Measurements from ENCODE around the gene PLAAT5. TPM values are rescaled to one million over a fixed set of nuclear protein-coding genes. Genes with fewer than 3 reads are reported as not detected.

The PLAAT5 gene
- total and polyA plus RNA-seq, 2 donors (not counting 1 experiment from before 2014, with no cell fraction given): 0.07 to 0.50 TPM

DNA sequence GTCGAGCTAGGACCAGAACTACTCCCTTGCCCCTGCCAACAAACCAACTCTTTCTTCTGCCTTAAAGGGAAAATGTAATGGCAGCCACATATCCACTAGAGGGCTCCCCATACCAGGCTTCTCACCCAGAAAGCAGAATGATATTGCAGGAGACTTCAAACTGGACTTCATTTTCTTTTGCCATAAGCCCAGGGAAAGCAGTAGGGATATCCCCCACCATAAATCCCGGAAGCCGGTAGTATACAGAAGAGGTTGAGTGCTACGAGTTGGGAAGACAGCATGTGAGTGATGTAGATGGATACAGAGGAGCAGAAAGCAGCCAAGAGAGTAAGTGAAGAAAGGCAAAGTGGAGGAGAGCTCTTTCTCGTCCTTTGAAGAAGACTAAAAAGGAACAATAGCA, 12.1 kb downstream of the PLAAT5 start:
- no peak overlapping the region for H3K9ac ChIP-seq (ENCODE audit: insufficient read depth, low read length)
- no peaks in the 10 kb centered on the region for H3K79me2 ChIP-seq (ENCODE audit: control insufficient read depth, insufficient read depth, low read length)
- no peaks in the 10 kb centered on the region for H4K20me1 ChIP-seq (ENCODE audit: control insufficient read depth, extremely low read depth, insufficient read depth, low read length)
- H3K4me1 ChIP-seq (ENCODE audit: control insufficient read depth, extremely low read depth, insufficient read depth, low read length): no peaks in the 10 kb centered on the region
- no peaks in the 10 kb centered on the region for H3K27me3 ChIP-seq (ENCODE audit: control insufficient read depth, insufficient read depth, low read length)
- H3K4me2 ChIP-seq (ENCODE audit: extremely low read depth, insufficient read depth, low read length): peak overlapping the region; percentile 19
- no peaks in the 10 kb centered on the region for H3K9me3 ChIP-seq (ENCODE audit: control insufficient read depth, insufficient read depth, low read depth, low read length)
- no peak for TF ChIP-seq EZH2 (IDR thresholded peaks at IDR 0.05; ENCODE audit: low read length, missing control alignments)
- TF ChIP-seq, protein P1, sequence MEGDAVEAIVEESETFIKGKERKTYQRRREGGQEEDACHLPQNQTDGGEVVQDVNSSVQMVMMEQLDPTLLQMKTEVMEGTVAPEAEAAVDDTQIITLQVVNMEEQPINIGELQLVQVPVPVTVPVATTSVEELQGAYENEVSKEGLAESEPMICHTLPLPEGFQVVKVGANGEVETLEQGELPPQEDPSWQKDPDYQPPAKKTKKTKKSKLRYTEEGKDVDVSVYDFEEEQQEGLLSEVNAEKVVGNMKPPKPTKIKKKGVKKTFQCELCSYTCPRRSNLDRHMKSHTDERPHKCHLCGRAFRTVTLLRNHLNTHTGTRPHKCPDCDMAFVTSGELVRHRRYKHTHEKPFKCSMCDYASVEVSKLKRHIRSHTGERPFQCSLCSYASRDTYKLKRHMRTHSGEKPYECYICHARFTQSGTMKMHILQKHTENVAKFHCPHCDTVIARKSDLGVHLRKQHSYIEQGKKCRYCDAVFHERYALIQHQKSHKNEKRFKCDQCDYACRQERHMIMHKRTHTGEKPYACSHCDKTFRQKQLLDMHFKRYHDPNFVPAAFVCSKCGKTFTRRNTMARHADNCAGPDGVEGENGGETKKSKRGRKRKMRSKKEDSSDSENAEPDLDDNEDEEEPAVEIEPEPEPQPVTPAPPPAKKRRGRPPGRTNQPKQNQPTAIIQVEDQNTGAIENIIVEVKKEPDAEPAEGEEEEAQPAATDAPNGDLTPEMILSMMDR (conservative IDR thresholded peaks at IDR 0.05 in 1 of 2, IDR thresholded peaks at IDR 0.05 in 1 of 2; ENCODE audit: low read depth in 1 of 2, low read length in 2 of 2): peak; percentile 94 to 97
- H2AFZ ChIP-seq (ENCODE audit: low read length): peak overlapping the region; percentile 78
- H3K27ac ChIP-seq (ENCODE audit: insufficient read depth, low read length): no peak overlapping the region
- H3K36me3 ChIP-seq (ENCODE audit: control insufficient read depth, insufficient read depth, low read length): no peaks in the 10 kb centered on the region
- no peak overlapping the region for H3K4me3 ChIP-seq (replicated peaks in 1 of 4; ENCODE audit: control extremely low read depth in 1 of 4, insufficient read depth in 1 of 4, low read depth in 3 of 4, low read length in 4 of 4)
- DNase-seq (ENCODE audit: low read depth in 2 of 2): peak; percentile 66 to 86

DNA sequence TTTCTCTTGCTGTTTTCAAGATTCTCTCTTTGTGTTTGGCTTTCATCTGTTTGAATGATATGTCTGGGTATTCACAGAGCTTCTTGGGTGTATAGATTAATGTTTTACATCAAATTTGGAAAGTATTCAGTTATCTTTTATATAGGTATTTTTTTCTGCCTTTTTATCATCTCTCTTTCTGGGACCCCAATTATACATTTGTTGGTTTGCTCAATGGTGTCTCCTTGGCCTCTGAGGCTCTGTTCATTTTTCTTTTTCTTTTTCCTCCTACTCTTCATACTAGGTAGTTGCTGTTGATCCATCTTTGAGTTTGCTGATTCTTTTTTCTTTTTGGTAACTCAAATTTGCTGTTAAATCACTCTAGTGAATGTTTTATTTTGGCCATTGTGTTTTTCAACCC, 14.3 kb downstream of the PLAAT5 start:
- Histone ChIP-seq H3K4me3 (replicated peaks in 1 of 4; ENCODE audit: control extremely low read depth in 1 of 4, insufficient read depth in 1 of 4, low read depth in 3 of 4, low read length in 4 of 4) (no peak overlapping the region), H4K20me1 (ENCODE audit: control insufficient read depth, extremely low read depth, insufficient read depth, low read length) (no peaks in the 10 kb centered on the region), H2AFZ (ENCODE audit: low read length) (no peak overlapping the region), H3K27ac (ENCODE audit: insufficient read depth, low read length) (no peak overlapping the region), H3K4me1 (ENCODE audit: control insufficient read depth, extremely low read depth, insufficient read depth, low read length) (no peaks in the 10 kb centered on the region), H3K4me2 (ENCODE audit: extremely low read depth, insufficient read depth, low read length) (no peak overlapping the region), H3K79me2 (ENCODE audit: control insufficient read depth, insufficient read depth, low read length) (no peaks in the 10 kb centered on the region), H3K9me3 (ENCODE audit: control insufficient read depth, insufficient read depth, low read depth, low read length) (no peaks in the 10 kb centered on the region), H3K36me3 (ENCODE audit: control insufficient read depth, insufficient read depth, low read length) (no peaks in the 10 kb centered on the region), H3K27me3 (ENCODE audit: control insufficient read depth, insufficient read depth, low read length) (no peaks in the 10 kb centered on the region), H3K9ac (ENCODE audit: insufficient read depth, low read length) (no peak overlapping the region)
- no peak for TF ChIP-seq EZH2 (IDR thresholded peaks at IDR 0.05; ENCODE audit: low read length, missing control alignments)
- TF ChIP-seq, protein P1 (conservative IDR thresholded peaks at IDR 0.05 in 1 of 2, IDR thresholded peaks at IDR 0.05 in 1 of 2; ENCODE audit: low read depth in 1 of 2, low read length in 2 of 2): no peak
- no peak for DNase-seq (ENCODE audit: low read depth in 2 of 2)

- DNase-seq (ENCODE audit: low read depth in 2 of 2): no peak
- Histone ChIP-seq H3K4me3 (replicated peaks in 1 of 4; ENCODE audit: control extremely low read depth in 1 of 4, insufficient read depth in 1 of 4, low read depth in 3 of 4, low read length in 4 of 4) (no peak overlapping the region), H4K20me1 (ENCODE audit: control insufficient read depth, extremely low read depth, insufficient read depth, low read length) (no peaks in the 10 kb centered on the region), H2AFZ (ENCODE audit: low read length) (no peak overlapping the region), H3K9ac (ENCODE audit: insufficient read depth, low read length) (no peak overlapping the region), H3K9me3 (ENCODE audit: control insufficient read depth, insufficient read depth, low read depth, low read length) (no peaks in the 10 kb centered on the region), H3K79me2 (ENCODE audit: control insufficient read depth, insufficient read depth, low read length) (no peaks in the 10 kb centered on the region), H3K27me3 (ENCODE audit: control insufficient read depth, insufficient read depth, low read length) (no peaks in the 10 kb centered on the region), H3K4me2 (ENCODE audit: extremely low read depth, insufficient read depth, low read length) (no peak overlapping the region), H3K27ac (ENCODE audit: insufficient read depth, low read length) (no peak overlapping the region), H3K4me1 (ENCODE audit: control insufficient read depth, extremely low read depth, insufficient read depth, low read length) (no peaks in the 10 kb centered on the region), H3K36me3 (ENCODE audit: control insufficient read depth, insufficient read depth, low read length) (no peaks in the 10 kb centered on the region)
- TF ChIP-seq, protein P1 (conservative IDR thresholded peaks at IDR 0.05 in 1 of 2, IDR thresholded peaks at IDR 0.05 in 1 of 2; ENCODE audit: low read depth in 1 of 2, low read length in 2 of 2): no peak
- no peak for TF ChIP-seq EZH2 (IDR thresholded peaks at IDR 0.05; ENCODE audit: low read length, missing control alignments)
Observed at GRCh38 chr11:63472372-63472771, 18.6 kb downstream of the PLAAT5 start.
